ENCODE results near the gene TSEN54. TPM values are rescaled to one million over a fixed set of nuclear protein-coding genes. Genes with fewer than 3 reads are reported as not detected.

TSEN54 gene
- polyA plus RNA-seq, 1 of the 3 experiments (the other 2 are of a cell fraction) = 29.8 TPM

DNA sequence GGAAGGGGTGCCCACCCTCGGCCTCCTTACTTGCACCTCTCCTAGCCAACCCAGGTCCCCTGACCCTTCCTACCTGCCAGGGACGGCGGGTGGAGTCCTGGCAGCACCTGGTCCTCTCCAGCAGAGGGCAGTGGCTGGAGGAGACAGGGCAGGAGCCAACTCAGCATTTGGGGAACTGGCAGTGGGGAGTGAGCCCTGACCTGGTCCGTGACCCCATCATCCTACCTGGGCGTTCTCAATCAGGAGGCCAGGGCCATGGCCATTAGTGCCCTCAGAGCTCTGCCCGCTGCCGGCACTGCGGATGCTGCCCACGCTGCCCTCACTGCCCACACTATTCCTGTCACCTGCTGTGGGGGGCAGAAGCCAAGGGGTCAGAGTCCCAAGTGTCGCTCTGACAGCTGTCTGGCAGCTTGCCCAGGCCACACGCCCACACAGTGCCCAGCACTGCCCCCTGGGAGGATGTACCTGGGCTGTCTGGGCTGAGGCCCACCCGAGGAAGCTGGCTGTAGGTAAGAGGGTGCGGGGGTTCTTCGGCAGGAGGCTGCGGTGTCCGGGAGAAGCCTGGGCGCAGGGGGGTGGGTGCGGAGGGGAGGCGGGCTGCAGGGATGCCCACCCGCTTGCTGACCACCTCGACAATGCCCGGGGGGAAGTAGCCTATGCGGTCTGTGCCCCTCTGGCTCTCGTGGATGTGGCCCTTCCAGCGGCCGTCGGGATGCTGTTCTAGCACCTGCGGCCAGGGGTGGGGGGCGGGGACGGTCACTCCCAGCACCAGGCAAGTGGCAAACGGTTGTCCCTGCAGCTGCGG, 11.8 kb upstream of the TSEN54 start:
- Histone ChIP-seq H4K20me1 (ENCODE audit: insufficient read depth) (peaks cover 17% of the 10 kb centered on the region; the same call in 1 of the 2 replicates), H3K36me3 (replicated peaks in 1 of 2; ENCODE audit: control insufficient read depth in 1 of 2, insufficient read depth in 2 of 2, low read length in 1 of 2) (peaks cover 8 to 58% of the 10 kb centered on the region in 2 experiments), H3K4me1 (ENCODE audit: control insufficient read depth in 1 of 2, insufficient read depth in 2 of 2, low read depth in 1 of 2, low read length in 1 of 2) (peaks cover 6% of the 10 kb centered on the region in 2 experiments; a peak in 1 of 4 replicates), H3K79me2 (ENCODE audit: insufficient read depth) (no peaks in the 10 kb centered on the region), H2AFZ (ENCODE audit: low read depth) (no peak overlapping the region), H3K9me2 (no peaks in the 10 kb centered on the region), H3F3A (replicated peaks; ENCODE audit: insufficient read depth) (no peaks in the 10 kb centered on the region), H3K27me3 (ENCODE audit: insufficient read depth) (no peaks in the 10 kb centered on the region), H3K4me2 (no peak overlapping the region), H3K27ac (ENCODE audit: low read depth in 2 of 2, low read length in 1 of 2) (no peak overlapping the region), H3K4me3 (ENCODE audit: low read depth in 2 of 2, low read length in 1 of 2) (no peak overlapping the region), H3K9me3 (no peaks in the 10 kb centered on the region), H3K9ac (no peak overlapping the region)
- ChIA-PET CTCF (interaction anchor here (0.6 to 5.6 kb wide), 15 partner anchors 8 to 163 kb away, joined by 3 to 37 read pairs (median 4); partner anchors contain the start of genes RECQL5, SAP30BP and TSEN54), POLR2A (interaction anchor here (0.5 kb wide), 1 partner anchor 75 kb away, joined by 3 read pairs; no protein-coding TSS in a partner anchor)
- WGBS (ENCODE audit: low lambda C conversion rate) = 85% methylated on average over 29 of the region's 32 CpGs
- peak; percentile 86 for DNase-seq
- TF ChIP-seq SMC3 (IDR thresholded peaks at IDR 0.05; ENCODE audit: low read depth, low read length) (peak; percentile 53), JUND (IDR thresholded peaks at IDR 0.05) (no peak), FOSL2 (IDR thresholded peaks at IDR 0.05; ENCODE audit: borderline replicate concordance, low read depth) (no peak), TCF12 (IDR thresholded peaks at IDR 0.05) (no peak), MEF2A (IDR thresholded peaks at IDR 0.05; ENCODE audit: borderline replicate concordance, low read depth) (no peak), CHD2 (IDR thresholded peaks at IDR 0.05; ENCODE audit: low read length, partially characterized antibody) (no peak), NRF1 (IDR thresholded peaks at IDR 0.05; ENCODE audit: low read depth, low read length) (no peak), RAD21 (IDR thresholded peaks at IDR 0.05; ENCODE audit: low read length) (peak; percentile 49), GABPA (IDR thresholded peaks at IDR 0.05; ENCODE audit: low read depth) (no peak), MXI1 (IDR thresholded peaks at IDR 0.05; ENCODE audit: low read depth, low read length) (no peak), POLR2AphosphoS5 (IDR thresholded peaks at IDR 0.05; ENCODE audit: low read depth, low read length) (no peak), RCOR1 (IDR thresholded peaks at IDR 0.05; ENCODE audit: low read length) (no peak), SIN3A (IDR thresholded peaks at IDR 0.05; ENCODE audit: borderline replicate concordance, low read depth, low read length) (no peak), GATA2 (CRISPR knock-in tag; IDR thresholded peaks at IDR 0.05) (no peak), RXRA (IDR thresholded peaks at IDR 0.05; ENCODE audit: borderline replicate concordance, low read depth) (no peak), RFX5 (IDR thresholded peaks at IDR 0.05; ENCODE audit: low read length) (no peak), EP300 (IDR thresholded peaks at IDR 0.05; ENCODE audit: borderline replicate concordance in 1 of 2, low read depth in 1 of 2, low read length in 1 of 2) (no peak), YY1 (IDR thresholded peaks at IDR 0.05; ENCODE audit: low read depth) (no peak), EZH2phosphoT487 (IDR thresholded peaks at IDR 0.05; ENCODE audit: borderline replicate concordance, low read depth) (no peak)
- TF ChIP-seq, protein P1, sequence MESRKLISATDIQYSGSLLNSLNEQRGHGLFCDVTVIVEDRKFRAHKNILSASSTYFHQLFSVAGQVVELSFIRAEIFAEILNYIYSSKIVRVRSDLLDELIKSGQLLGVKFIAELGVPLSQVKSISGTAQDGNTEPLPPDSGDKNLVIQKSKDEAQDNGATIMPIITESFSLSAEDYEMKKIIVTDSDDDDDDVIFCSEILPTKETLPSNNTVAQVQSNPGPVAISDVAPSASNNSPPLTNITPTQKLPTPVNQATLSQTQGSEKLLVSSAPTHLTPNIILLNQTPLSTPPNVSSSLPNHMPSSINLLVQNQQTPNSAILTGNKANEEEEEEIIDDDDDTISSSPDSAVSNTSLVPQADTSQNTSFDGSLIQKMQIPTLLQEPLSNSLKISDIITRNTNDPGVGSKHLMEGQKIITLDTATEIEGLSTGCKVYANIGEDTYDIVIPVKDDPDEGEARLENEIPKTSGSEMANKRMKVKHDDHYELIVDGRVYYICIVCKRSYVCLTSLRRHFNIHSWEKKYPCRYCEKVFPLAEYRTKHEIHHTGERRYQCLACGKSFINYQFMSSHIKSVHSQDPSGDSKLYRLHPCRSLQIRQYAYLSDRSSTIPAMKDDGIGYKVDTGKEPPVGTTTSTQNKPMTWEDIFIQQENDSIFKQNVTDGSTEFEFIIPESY (IDR thresholded peaks at IDR 0.05; ENCODE audit: borderline replicate concordance, low read depth) = no peak
- TF ChIP-seq, protein P2, sequence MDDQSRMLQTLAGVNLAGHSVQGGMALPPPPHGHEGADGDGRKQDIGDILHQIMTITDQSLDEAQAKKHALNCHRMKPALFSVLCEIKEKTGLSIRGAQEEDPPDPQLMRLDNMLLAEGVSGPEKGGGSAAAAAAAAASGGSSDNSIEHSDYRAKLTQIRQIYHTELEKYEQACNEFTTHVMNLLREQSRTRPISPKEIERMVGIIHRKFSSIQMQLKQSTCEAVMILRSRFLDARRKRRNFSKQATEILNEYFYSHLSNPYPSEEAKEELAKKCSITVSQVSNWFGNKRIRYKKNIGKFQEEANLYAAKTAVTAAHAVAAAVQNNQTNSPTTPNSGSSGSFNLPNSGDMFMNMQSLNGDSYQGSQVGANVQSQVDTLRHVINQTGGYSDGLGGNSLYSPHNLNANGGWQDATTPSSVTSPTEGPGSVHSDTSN (IDR thresholded peaks at IDR 0.05) = no peak
- TF ChIP-seq, protein P3, sequence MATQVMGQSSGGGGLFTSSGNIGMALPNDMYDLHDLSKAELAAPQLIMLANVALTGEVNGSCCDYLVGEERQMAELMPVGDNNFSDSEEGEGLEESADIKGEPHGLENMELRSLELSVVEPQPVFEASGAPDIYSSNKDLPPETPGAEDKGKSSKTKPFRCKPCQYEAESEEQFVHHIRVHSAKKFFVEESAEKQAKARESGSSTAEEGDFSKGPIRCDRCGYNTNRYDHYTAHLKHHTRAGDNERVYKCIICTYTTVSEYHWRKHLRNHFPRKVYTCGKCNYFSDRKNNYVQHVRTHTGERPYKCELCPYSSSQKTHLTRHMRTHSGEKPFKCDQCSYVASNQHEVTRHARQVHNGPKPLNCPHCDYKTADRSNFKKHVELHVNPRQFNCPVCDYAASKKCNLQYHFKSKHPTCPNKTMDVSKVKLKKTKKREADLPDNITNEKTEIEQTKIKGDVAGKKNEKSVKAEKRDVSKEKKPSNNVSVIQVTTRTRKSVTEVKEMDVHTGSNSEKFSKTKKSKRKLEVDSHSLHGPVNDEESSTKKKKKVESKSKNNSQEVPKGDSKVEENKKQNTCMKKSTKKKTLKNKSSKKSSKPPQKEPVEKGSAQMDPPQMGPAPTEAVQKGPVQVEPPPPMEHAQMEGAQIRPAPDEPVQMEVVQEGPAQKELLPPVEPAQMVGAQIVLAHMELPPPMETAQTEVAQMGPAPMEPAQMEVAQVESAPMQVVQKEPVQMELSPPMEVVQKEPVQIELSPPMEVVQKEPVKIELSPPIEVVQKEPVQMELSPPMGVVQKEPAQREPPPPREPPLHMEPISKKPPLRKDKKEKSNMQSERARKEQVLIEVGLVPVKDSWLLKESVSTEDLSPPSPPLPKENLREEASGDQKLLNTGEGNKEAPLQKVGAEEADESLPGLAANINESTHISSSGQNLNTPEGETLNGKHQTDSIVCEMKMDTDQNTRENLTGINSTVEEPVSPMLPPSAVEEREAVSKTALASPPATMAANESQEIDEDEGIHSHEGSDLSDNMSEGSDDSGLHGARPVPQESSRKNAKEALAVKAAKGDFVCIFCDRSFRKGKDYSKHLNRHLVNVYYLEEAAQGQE (IDR thresholded peaks at IDR 0.05; ENCODE audit: low read depth, low read length) = no peak
- TF ChIP-seq, protein P4, sequence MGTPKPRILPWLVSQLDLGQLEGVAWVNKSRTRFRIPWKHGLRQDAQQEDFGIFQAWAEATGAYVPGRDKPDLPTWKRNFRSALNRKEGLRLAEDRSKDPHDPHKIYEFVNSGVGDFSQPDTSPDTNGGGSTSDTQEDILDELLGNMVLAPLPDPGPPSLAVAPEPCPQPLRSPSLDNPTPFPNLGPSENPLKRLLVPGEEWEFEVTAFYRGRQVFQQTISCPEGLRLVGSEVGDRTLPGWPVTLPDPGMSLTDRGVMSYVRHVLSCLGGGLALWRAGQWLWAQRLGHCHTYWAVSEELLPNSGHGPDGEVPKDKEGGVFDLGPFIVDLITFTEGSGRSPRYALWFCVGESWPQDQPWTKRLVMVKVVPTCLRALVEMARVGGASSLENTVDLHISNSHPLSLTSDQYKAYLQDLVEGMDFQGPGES (IDR thresholded peaks at IDR 0.05; ENCODE audit: low read depth, low read length) = no peak
- TF ChIP-seq, protein P5, sequence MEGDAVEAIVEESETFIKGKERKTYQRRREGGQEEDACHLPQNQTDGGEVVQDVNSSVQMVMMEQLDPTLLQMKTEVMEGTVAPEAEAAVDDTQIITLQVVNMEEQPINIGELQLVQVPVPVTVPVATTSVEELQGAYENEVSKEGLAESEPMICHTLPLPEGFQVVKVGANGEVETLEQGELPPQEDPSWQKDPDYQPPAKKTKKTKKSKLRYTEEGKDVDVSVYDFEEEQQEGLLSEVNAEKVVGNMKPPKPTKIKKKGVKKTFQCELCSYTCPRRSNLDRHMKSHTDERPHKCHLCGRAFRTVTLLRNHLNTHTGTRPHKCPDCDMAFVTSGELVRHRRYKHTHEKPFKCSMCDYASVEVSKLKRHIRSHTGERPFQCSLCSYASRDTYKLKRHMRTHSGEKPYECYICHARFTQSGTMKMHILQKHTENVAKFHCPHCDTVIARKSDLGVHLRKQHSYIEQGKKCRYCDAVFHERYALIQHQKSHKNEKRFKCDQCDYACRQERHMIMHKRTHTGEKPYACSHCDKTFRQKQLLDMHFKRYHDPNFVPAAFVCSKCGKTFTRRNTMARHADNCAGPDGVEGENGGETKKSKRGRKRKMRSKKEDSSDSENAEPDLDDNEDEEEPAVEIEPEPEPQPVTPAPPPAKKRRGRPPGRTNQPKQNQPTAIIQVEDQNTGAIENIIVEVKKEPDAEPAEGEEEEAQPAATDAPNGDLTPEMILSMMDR (IDR thresholded peaks at IDR 0.05) = peak; percentile 67
